ENCODE results near the gene TNS1.

TNS1 gene

GRCh38 chr2:217826991-217827390 lies 175.8 kb downstream of the TNS1 start:
- no peaks in the 10 kb centered on the region for H3K36me3 ChIP-seq (ENCODE audit: insufficient read depth)
- no peaks in the 10 kb centered on the region for H3K27me3 ChIP-seq (ENCODE audit: insufficient read depth, low read depth)
- no peak overlapping the region for H2AFZ ChIP-seq (ENCODE audit: low read depth)
- no peak overlapping the region for H3K9ac ChIP-seq
- H4K20me1 ChIP-seq (ENCODE audit: insufficient read depth): no peaks in the 10 kb centered on the region
- H3K79me2 ChIP-seq (ENCODE audit: insufficient read depth, low read depth): no peaks in the 10 kb centered on the region
- H3K27ac ChIP-seq: no peak overlapping the region
- no peak overlapping the region for H3K4me3 ChIP-seq (IDR thresholded peaks at IDR 0.05; ENCODE audit: insufficient read depth, low read depth, low read length)
- H3K4me2 ChIP-seq: no peak overlapping the region
- no peaks in the 10 kb centered on the region for H3K4me1 ChIP-seq (ENCODE audit: low read depth, poor library complexity, severe bottlenecking)
- no peak for TF ChIP-seq CTCF (conservative IDR thresholded peaks at IDR 0.05; ENCODE audit: low read depth, low read length)

- Histone ChIP-seq H3K4me3 (IDR thresholded peaks at IDR 0.05; ENCODE audit: insufficient read depth, low read depth, low read length) (no peak overlapping the region), H3K27me3 (ENCODE audit: insufficient read depth, low read depth) (no peaks in the 10 kb centered on the region), H3K79me2 (ENCODE audit: insufficient read depth, low read depth) (no peaks in the 10 kb centered on the region), H3K36me3 (ENCODE audit: insufficient read depth) (no peaks in the 10 kb centered on the region), H3K27ac (no peak overlapping the region), H3K4me1 (ENCODE audit: low read depth, poor library complexity, severe bottlenecking) (no peaks in the 10 kb centered on the region), H3K9ac (no peak overlapping the region), H2AFZ (ENCODE audit: low read depth) (no peak overlapping the region), H3K4me2 (no peak overlapping the region), H4K20me1 (ENCODE audit: insufficient read depth) (no peaks in the 10 kb centered on the region)
- no peak for TF ChIP-seq CTCF (conservative IDR thresholded peaks at IDR 0.05; ENCODE audit: low read depth, low read length)
Measured at GRCh38 chr2:217826520-217826919, 176.3 kb downstream of the TNS1 start.

- H3K4me1 ChIP-seq (ENCODE audit: low read depth, poor library complexity, severe bottlenecking): no peaks in the 10 kb centered on the region
- no peak overlapping the region for H3K27ac ChIP-seq
- no peaks in the 10 kb centered on the region for H3K36me3 ChIP-seq (ENCODE audit: insufficient read depth)
- TF ChIP-seq CTCF (conservative IDR thresholded peaks at IDR 0.05; ENCODE audit: low read depth, low read length): no peak
- H3K9ac ChIP-seq: no peak overlapping the region
- H3K4me2 ChIP-seq: no peak overlapping the region
- H3K27me3 ChIP-seq (ENCODE audit: insufficient read depth, low read depth): no peaks in the 10 kb centered on the region
- H4K20me1 ChIP-seq (ENCODE audit: insufficient read depth): no peaks in the 10 kb centered on the region
- H2AFZ ChIP-seq (ENCODE audit: low read depth): no peak overlapping the region
- no peaks in the 10 kb centered on the region for H3K79me2 ChIP-seq (ENCODE audit: insufficient read depth, low read depth)
- H3K4me3 ChIP-seq (IDR thresholded peaks at IDR 0.05; ENCODE audit: insufficient read depth, low read depth, low read length): no peak overlapping the region
Measured at GRCh38 chr2:217825469-217826235, 177.1 kb downstream of the TNS1 start.

- no peak for TF ChIP-seq CTCF (conservative IDR thresholded peaks at IDR 0.05; ENCODE audit: low read depth, low read length)
- Histone ChIP-seq H3K4me3 (IDR thresholded peaks at IDR 0.05; ENCODE audit: insufficient read depth, low read depth, low read length) (no peak overlapping the region), H3K79me2 (ENCODE audit: insufficient read depth, low read depth) (no peaks in the 10 kb centered on the region), H3K4me1 (ENCODE audit: low read depth, poor library complexity, severe bottlenecking) (no peaks in the 10 kb centered on the region), H3K9ac (no peak overlapping the region), H3K36me3 (ENCODE audit: insufficient read depth) (no peaks in the 10 kb centered on the region), H3K4me2 (no peak overlapping the region), H3K27me3 (ENCODE audit: insufficient read depth, low read depth) (no peaks in the 10 kb centered on the region), H3K27ac (no peak overlapping the region), H2AFZ (ENCODE audit: low read depth) (no peak overlapping the region), H4K20me1 (ENCODE audit: insufficient read depth) (no peaks in the 10 kb centered on the region)
Measured at GRCh38 chr2:217824223-217824622, 178.6 kb downstream of the TNS1 start.

Data from KMS-11 (cell line).